IPS-15b (cell line): Measurements from ENCODE around the gene MYO1E.

Experiments used
- H3K27me3 ChIP-seq: one replicate; pipeline ENCODE4 v1.6.1; 2013; ENCODE audit warnings: low read length; ENCODE audit not compliant: control insufficient read depth, insufficient read depth
- H3K36me3 ChIP-seq: one replicate; pipeline ENCODE4 v1.6.1; 2013; ENCODE audit warnings: low read length; ENCODE audit not compliant: control insufficient read depth, insufficient read depth
- H3K4me1 ChIP-seq: one replicate; pipeline ENCODE4 v1.6.1; 2013; ENCODE audit warnings: mild to moderate bottlenecking, low read length; ENCODE audit not compliant: control insufficient read depth, insufficient read depth
- H3K4me3 ChIP-seq: one replicate; pipeline ENCODE4 v1.5.1; 2013; ENCODE audit warnings: low read depth, low read length
- H3K9ac ChIP-seq: one replicate; pipeline ENCODE4 v1.6.1; 2013; ENCODE audit warnings: low read depth, mild to moderate bottlenecking, low read length
- H3K9me3 ChIP-seq: one replicate; pipeline ENCODE4 v1.6.1; 2013; ENCODE audit warnings: mild to moderate bottlenecking, low read length; ENCODE audit not compliant: control insufficient read depth, insufficient read depth

The MYO1E gene

DNA sequence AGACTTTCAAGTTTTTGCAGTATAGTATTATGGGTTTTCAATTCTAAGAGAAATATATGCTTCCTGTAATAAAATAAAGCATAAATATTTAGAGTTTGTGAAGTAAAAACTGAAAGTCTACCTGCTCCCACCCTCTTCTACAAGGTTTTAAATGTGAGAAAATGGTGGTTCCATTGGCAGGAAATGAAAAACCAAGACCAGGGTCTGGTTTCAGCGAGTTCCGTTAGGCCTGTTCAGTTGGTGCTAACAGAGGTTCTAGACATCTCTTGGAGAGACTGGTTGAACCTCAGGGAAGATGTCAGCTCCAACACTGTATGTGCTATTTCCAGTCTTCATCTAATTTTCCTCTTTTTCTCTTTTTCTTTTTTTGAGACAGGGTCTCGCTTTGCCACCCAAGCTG is 11.8 kb upstream of the MYO1E start:
- H3K9me3 ChIP-seq: no peaks in the 10 kb centered on the region
- H3K27me3 ChIP-seq: no peaks in the 10 kb centered on the region
- H3K4me1 ChIP-seq: no peaks in the 10 kb centered on the region
- peaks cover 4% of the 10 kb centered on the region for H3K36me3 ChIP-seq
- H3K9ac ChIP-seq: no peak overlapping the region
- no peak overlapping the region for H3K4me3 ChIP-seq

DNA sequence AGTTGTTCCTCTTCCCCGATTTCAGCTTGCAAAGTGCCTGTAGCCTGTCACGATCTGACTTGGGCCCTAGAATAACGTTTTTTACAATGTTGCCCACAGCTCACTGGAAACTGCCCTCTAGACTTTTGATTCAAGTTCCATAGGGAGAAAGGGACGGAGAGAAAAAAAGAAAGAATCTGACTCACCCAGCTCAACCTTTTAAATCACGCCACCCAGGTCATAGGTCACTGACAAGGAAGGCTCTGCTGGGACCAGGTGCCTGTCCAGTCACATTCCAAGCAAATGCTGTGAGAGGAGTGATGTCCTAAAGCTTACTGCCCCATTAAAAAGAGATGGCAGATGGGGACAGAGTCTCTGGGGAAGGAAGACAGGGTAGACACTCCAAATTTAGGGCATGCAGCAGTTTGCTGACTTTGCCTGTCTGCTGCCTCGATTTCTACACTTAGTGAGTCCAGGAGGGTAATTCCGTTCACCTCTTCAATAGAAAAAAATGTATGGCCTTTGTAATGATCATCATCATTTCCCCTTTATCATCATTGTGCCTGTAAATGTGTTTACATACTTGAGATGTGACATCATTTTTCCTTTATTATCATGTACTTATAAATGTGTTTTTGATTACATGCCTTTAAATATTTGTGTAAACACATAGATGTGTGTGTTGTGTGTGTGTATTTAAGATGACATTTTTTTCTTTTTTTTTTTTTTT is 8.4 kb upstream of the MYO1E start:
- peaks cover 4% of the 10 kb centered on the region for H3K36me3 ChIP-seq
- H3K4me1 ChIP-seq: no peaks in the 10 kb centered on the region
- H3K4me3 ChIP-seq: no peak overlapping the region
- no peak overlapping the region for H3K9ac ChIP-seq
- H3K9me3 ChIP-seq: no peaks in the 10 kb centered on the region
- no peaks in the 10 kb centered on the region for H3K27me3 ChIP-seq

DNA sequence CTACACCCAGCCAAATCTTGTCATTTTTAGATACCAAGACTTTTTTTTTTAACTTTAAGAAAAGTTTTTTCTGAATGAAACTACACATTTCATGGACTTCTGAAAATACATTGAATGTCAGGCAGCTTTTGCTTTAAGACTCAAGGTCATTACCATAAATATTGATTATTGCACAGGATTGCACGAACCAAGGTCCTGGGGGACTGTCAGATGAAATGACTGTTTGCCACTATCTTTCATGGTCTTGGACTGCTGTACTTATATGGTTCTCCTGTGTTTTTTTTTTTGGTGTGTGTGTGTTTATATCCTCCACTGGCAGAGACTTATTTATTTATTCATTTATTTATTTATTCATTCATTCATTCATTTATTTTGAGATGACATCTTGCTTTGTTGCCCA is 6.9 kb upstream of the MYO1E start:
- Histone ChIP-seq H3K36me3 (peaks cover 4% of the 10 kb centered on the region), H3K4me3 (no peak overlapping the region), H3K9ac (no peak overlapping the region), H3K4me1 (no peaks in the 10 kb centered on the region), H3K27me3 (no peaks in the 10 kb centered on the region), H3K9me3 (no peaks in the 10 kb centered on the region)

DNA sequence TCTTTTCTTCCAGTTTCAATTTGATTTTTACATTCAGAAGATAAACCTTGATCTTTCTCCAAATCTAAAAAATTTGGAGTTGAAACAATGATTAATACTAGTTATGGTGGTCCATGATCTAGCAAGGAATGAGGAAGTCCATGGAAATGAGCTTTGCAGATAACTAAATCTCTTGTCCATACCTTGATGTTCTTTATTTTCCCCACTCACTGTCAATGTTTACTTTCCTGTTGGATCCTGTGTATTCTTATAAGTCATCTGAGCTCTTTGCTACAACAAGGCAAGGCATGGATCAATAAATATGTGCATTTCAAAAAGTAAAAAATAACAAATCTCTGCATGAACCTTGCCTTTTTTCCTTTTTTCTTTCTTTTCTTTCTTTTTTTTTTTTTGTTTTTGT is 6.2 kb upstream of the MYO1E start:
- H3K4me3 ChIP-seq: no peak overlapping the region
- H3K9me3 ChIP-seq: no peaks in the 10 kb centered on the region
- H3K9ac ChIP-seq: no peak overlapping the region
- H3K36me3 ChIP-seq: peaks cover 4% of the 10 kb centered on the region
- H3K27me3 ChIP-seq: no peaks in the 10 kb centered on the region
- H3K4me1 ChIP-seq: no peaks in the 10 kb centered on the region

DNA sequence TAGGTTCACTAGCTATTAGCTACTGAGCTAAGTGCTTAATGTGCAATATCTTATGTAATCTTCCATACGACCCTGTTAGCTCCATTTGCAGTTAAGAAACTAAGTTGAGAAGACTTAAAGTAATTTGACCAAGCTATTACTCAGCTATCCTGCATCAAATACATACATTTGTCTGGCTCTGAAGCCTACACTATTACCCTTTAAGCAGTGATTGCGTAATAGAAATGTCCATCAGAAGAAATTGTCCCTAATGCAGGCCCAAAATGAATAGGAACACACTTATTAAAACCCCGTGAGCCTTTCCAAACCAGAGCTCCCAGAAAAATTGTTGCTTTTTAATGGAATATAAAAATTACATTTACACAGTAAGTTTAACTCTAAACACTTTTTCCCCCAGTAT is 5.3 kb upstream of the MYO1E start:
- no peak overlapping the region for H3K9ac ChIP-seq
- H3K27me3 ChIP-seq: no peaks in the 10 kb centered on the region
- peaks cover 4% of the 10 kb centered on the region for H3K36me3 ChIP-seq
- H3K9me3 ChIP-seq: no peaks in the 10 kb centered on the region
- no peak overlapping the region for H3K4me3 ChIP-seq
- no peaks in the 10 kb centered on the region for H3K4me1 ChIP-seq

DNA sequence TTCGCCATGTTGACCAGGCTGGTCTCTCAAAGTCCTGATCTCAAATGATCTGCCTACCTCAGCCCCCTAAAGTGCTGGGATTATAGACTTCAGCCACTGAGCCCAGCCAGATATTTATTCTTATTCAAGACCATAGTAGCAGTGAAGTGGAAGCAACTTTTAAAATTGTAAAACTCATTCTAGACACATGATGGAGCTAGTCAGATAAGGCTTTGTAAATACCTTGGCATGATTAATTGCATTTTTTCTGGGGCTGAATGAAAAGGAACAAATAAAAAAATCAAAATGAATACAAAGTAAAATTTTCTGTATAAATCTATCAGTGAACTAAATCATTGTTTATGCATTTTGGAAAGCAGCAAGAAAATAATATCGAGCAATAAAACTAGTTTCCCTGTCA is 4.1 kb upstream of the MYO1E start:
- Histone ChIP-seq H3K9me3 (no peaks in the 10 kb centered on the region), H3K4me3 (no peak overlapping the region), H3K9ac (no peak overlapping the region), H3K4me1 (no peaks in the 10 kb centered on the region), H3K36me3 (peaks cover under 1% of the 10 kb centered on the region), H3K27me3 (no peaks in the 10 kb centered on the region)

DNA sequence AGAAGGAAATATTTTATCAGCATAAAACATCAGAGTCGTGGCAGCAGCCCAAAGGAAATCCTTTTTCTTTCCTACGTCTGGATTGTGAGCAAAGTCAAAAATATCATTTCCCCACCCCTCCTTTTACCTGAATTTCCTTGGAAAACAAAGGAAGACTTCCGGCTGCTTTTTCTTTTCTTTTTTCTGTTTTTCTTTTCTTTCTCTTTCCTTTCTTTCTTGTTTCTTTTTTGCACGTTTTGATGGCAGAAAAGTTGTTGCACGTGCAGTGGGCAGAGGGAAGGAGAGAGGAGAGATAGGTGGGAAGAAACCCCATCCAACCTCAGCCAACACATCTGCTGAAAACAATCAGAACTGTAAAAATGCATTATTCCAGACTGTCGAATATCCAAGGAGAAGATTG is 544 bp upstream of the MYO1E start:
- Histone ChIP-seq H3K4me1 (peaks cover 2% of the 10 kb centered on the region), H3K9me3 (no peaks in the 10 kb centered on the region), H3K4me3 (peak overlapping the region; percentile 84), H3K36me3 (no peaks in the 10 kb centered on the region), H3K9ac (peak overlapping the region; percentile 67), H3K27me3 (no peaks in the 10 kb centered on the region)

DNA sequence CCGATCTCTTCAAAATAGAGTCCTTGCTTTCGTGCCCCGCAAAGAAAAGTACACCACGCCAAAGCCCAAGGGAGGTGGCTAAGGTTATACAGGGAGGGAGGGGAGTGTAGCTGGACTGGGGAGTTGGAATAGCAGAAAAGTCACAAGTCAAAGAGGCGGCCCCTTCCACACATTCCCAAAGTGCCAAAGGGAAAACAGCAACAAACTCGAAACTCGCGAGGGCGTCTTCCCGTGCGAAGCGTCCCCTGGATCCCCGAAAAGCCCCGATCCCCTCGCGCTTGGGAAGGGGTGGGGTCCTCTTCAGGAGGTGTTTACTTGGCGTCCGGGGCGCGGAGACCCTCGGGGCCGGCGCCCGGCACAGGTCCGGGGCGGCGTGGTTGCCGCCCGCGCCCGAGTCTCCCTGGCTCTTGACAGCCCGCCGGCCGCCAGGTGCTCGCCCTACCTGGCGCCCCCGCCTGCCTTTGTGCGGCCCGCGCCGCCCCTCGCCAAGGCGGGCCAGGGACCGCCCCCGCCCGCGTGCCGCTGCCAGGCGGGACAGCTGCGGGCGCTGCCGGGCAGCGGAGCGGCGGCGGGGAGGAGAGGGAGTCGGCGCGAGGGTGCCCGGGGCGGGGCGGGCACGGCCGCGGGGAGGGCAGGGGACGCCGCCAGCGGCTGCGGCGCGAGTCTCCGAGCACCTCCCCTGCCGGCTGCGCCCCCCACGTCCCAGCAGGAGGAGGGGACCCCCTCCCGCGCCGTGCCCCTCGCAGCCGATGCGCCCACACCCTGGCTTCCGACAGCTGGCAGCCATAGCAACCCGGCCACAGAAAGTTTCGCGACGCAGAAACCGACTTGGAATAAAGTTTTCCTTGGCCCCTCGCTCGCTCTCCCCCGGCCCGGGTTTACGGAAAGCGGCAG is 966 bp downstream of the MYO1E start:
- no peaks in the 10 kb centered on the region for H3K36me3 ChIP-seq
- H3K4me1 ChIP-seq: peaks cover 7% of the 10 kb centered on the region
- peak overlapping the region; percentile 84 for H3K4me3 ChIP-seq
- peak overlapping the region; percentile 80 for H3K9ac ChIP-seq
- no peaks in the 10 kb centered on the region for H3K27me3 ChIP-seq
- H3K9me3 ChIP-seq: no peaks in the 10 kb centered on the region

DNA sequence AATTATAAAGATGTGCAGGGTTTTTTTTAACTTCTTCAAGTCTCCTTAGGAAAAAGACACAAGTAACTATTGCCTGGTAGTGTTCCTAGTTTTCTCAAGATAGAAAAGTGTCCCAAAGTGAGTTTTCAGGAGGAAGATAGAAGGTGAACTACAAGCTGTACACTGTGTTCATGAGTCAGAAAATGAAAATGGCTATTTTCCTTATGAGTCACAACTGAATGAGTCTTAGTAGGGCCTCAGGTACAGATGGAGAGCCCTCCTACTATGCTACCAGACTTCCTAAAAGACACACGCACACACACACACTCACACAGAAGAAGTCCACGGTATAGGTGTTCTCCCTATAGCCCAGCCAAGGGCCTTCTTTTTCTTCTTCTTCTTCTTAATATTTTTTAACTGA is 3.1 kb downstream of the MYO1E start:
- Histone ChIP-seq H3K36me3 (no peaks in the 10 kb centered on the region), H3K27me3 (no peaks in the 10 kb centered on the region), H3K4me1 (peaks cover 7% of the 10 kb centered on the region), H3K4me3 (no peak overlapping the region), H3K9me3 (no peaks in the 10 kb centered on the region), H3K9ac (no peak overlapping the region)

DNA sequence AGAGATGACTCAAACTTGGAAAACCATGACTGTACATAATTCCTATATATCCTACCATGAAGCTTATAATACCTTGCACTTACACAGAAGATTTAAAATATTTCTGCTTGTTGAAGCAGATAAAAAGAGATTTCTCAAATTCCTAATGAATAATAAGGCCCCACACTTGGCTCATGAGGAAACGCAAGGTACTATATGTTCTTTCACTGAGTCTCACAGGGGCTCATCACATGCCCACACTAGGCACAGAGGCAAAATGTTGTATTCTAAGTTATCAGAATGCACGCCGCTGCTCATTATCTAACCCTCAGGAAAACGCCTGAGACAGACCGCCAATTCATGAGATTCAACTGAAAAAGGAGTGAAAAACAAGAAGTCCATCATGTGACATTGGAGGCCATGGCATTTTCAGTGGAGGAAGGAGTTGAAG is 5.6 kb downstream of the MYO1E start:
- Histone ChIP-seq H3K4me1 (peaks cover 7% of the 10 kb centered on the region), H3K4me3 (no peak overlapping the region), H3K27me3 (no peaks in the 10 kb centered on the region), H3K9me3 (no peaks in the 10 kb centered on the region), H3K9ac (no peak overlapping the region), H3K36me3 (no peaks in the 10 kb centered on the region)

DNA sequence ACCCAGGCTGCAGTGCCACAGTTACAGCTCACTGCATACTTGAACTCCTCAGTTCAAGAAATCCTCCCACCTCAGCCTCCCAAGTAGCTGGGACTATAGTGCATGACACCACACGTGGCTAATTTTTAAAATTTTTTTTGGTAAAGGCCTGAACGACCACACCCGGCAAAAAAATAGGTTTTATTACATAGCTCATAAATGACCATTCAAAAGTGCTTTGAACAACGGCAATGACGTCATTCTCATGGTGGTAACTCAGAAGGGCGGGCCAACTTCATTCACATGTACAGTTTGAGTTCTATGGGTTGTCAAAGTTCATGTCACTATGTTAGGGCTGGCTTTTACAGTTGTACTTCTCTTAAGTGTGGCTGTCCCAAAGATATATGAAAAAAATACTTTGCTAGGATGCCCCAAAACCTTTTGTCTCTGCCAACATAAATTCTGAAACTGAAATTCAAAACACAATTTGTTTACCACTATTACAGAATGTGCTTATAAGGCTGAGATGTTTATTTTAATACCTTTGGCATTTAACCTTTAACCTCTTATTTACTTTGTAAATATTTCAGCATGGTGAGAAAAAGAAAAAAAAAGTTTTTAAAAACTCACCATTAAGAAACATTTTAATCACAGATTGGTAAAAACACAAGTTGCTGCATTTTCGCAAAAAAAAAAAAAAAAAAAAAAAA is 6.2 kb downstream of the MYO1E start:
- Histone ChIP-seq H3K9me3 (no peaks in the 10 kb centered on the region), H3K9ac (no peak overlapping the region), H3K36me3 (no peaks in the 10 kb centered on the region), H3K27me3 (no peaks in the 10 kb centered on the region), H3K4me1 (peaks cover 7% of the 10 kb centered on the region), H3K4me3 (no peak overlapping the region)
